ENCODE measurements around the gene KDM5B. TPM values are rescaled to one million over a fixed set of nuclear protein-coding genes. Genes with fewer than 3 reads are reported as not detected.

The KDM5B gene
- total RNA-seq, 1 donor, result 124 TPM

DNA sequence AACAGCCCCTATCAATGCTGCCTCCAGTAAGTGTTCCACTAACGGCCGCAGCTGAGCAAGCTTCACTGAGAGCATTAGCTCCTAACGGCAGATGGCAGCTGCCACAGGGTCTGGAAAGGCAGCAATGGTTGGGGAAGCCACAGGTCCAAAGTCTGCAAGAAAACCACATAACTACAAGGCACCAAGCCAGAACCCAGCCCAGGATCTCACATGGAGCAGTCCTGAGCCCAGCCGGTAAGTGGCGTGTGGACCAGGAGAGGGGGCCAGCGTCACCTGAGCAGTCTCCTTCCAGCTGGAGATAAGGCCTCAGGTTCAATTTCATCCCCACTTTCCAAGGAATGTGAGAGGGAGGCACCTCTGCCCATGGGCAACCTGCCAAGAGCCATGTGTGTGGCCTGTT lies 111.2 kb downstream of the KDM5B start:
- Histone ChIP-seq H3K79me2 (ENCODE audit: insufficient read depth, low read length) (no peaks in the 10 kb centered on the region), H3K36me3 (ENCODE audit: insufficient read depth, low read length) (no peaks in the 10 kb centered on the region), H3K4me3 (ENCODE audit: insufficient read depth, low read length) (no peak overlapping the region), H3K27me3 (ENCODE audit: insufficient read depth, low read length) (peaks cover 47% of the 10 kb centered on the region), H3K27ac (ENCODE audit: low read depth, low read length) (no peak overlapping the region), H3K9me3 (ENCODE audit: low read depth, low read length) (no peaks in the 10 kb centered on the region), H4K20me1 (ENCODE audit: insufficient read depth, low read length) (no peaks in the 10 kb centered on the region), H3K4me2 (ENCODE audit: insufficient read depth, low read length) (no peak overlapping the region), H3K4me1 (ENCODE audit: insufficient read depth, low read length) (no peaks in the 10 kb centered on the region), H2AFZ (ENCODE audit: low read length) (no peak overlapping the region)
- no peak for DNase-seq (ENCODE audit: insufficient read length, low spot score, missing footprints)
- TF ChIP-seq, protein P1, sequence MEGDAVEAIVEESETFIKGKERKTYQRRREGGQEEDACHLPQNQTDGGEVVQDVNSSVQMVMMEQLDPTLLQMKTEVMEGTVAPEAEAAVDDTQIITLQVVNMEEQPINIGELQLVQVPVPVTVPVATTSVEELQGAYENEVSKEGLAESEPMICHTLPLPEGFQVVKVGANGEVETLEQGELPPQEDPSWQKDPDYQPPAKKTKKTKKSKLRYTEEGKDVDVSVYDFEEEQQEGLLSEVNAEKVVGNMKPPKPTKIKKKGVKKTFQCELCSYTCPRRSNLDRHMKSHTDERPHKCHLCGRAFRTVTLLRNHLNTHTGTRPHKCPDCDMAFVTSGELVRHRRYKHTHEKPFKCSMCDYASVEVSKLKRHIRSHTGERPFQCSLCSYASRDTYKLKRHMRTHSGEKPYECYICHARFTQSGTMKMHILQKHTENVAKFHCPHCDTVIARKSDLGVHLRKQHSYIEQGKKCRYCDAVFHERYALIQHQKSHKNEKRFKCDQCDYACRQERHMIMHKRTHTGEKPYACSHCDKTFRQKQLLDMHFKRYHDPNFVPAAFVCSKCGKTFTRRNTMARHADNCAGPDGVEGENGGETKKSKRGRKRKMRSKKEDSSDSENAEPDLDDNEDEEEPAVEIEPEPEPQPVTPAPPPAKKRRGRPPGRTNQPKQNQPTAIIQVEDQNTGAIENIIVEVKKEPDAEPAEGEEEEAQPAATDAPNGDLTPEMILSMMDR (IDR thresholded peaks at IDR 0.05; ENCODE audit: extremely low read depth, low read depth, low read length), result no peak

DNA sequence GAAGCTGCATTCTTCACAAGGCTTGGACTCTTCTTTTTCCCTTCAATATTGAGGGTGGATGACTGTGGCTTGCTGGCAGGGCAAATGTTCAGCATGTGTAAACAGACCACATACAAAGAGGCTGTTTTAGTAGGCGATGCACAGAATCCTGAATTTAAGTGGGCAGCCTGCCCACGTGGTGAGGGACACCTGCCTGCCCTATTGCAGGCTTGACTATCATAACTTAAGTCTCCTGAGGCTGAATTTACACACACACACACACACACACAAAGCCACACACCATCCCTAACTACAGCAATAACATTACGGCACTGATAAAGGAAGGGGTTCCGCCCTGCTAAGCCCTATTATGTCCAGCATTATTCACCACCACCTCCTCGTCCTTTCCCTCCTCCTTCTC lies 113.9 kb downstream of the KDM5B start:
- H2AFZ ChIP-seq (ENCODE audit: low read length), result no peak overlapping the region
- H3K9me3 ChIP-seq (ENCODE audit: low read depth, low read length), result no peaks in the 10 kb centered on the region
- H3K4me3 ChIP-seq (ENCODE audit: insufficient read depth, low read length), result no peak overlapping the region
- no peaks in the 10 kb centered on the region for H3K79me2 ChIP-seq (ENCODE audit: insufficient read depth, low read length)
- no peak overlapping the region for H3K27ac ChIP-seq (ENCODE audit: low read depth, low read length)
- H3K4me1 ChIP-seq (ENCODE audit: insufficient read depth, low read length), result no peaks in the 10 kb centered on the region
- DNase-seq (ENCODE audit: insufficient read length, low spot score, missing footprints), result no peak
- peaks cover 35% of the 10 kb centered on the region for H3K27me3 ChIP-seq (ENCODE audit: insufficient read depth, low read length)
- H3K4me2 ChIP-seq (ENCODE audit: insufficient read depth, low read length), result no peak overlapping the region
- H4K20me1 ChIP-seq (ENCODE audit: insufficient read depth, low read length), result no peaks in the 10 kb centered on the region
- H3K36me3 ChIP-seq (ENCODE audit: insufficient read depth, low read length), result no peaks in the 10 kb centered on the region
- TF ChIP-seq, protein P1 (IDR thresholded peaks at IDR 0.05; ENCODE audit: extremely low read depth, low read depth, low read length), result no peak

DNA sequence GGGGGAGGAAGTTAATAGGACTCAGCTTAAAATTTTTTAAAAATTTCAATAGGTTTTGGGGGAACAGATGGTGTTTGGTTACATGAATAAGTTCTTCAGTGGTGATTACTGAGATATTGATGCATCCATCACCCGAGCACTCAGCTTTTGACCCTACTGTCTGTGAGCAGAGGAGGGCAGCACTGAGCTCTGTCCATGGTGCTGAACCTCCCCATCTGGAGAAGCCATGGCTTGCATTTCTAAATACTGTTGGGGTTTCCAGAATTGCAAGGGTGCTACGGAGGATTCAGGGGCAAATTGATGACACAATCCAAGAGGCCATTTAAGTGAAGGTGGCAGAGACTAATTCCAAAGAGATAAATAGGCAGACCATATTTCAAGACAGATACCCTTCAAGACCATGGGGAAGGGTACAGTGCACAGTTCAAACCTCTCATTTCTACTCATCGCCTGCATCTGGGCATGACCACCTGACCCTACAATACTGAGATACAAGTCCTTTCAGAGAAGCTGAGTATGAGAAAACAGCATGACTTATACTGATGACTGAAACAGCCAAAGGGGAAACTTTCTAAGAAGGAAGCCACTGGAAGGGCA lies 115.2 kb downstream of the KDM5B start:
- no peak overlapping the region for H3K4me3 ChIP-seq (ENCODE audit: insufficient read depth, low read length)
- H3K36me3 ChIP-seq (ENCODE audit: insufficient read depth, low read length), result no peaks in the 10 kb centered on the region
- no peak overlapping the region for H2AFZ ChIP-seq (ENCODE audit: low read length)
- peaks cover 26% of the 10 kb centered on the region for H3K27me3 ChIP-seq (ENCODE audit: insufficient read depth, low read length)
- H3K79me2 ChIP-seq (ENCODE audit: insufficient read depth, low read length), result no peaks in the 10 kb centered on the region
- TF ChIP-seq, protein P1 (IDR thresholded peaks at IDR 0.05; ENCODE audit: extremely low read depth, low read depth, low read length), result peak; percentile 36
- no peaks in the 10 kb centered on the region for H3K9me3 ChIP-seq (ENCODE audit: low read depth, low read length)
- peaks cover 4% of the 10 kb centered on the region for H3K4me1 ChIP-seq (ENCODE audit: insufficient read depth, low read length)
- H4K20me1 ChIP-seq (ENCODE audit: insufficient read depth, low read length), result no peaks in the 10 kb centered on the region
- H3K27ac ChIP-seq (ENCODE audit: low read depth, low read length), result no peak overlapping the region
- no peak overlapping the region for H3K4me2 ChIP-seq (ENCODE audit: insufficient read depth, low read length)
- DNase-seq (ENCODE audit: insufficient read length, low spot score, missing footprints), result no peak

DNA sequence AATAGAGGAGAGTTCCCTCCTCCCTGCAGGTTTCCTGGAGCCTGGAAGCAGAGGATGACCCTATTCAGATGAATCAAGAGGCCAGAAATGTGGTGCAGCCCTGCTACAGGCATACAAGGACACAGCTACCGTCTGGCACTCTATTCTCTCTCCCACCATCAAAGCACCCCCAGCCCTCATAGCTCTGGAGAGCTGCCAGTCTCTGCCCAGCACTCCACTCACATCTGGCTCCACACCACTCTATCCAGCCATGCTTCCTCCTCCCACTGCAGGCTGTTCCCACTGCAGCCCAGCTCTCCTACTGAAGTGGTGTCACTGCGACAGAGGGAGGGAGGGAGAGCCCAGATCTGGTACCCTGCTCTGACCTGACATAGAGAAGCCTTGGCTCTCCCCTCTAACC lies 116.4 kb downstream of the KDM5B start:
- Histone ChIP-seq H3K4me2 (ENCODE audit: insufficient read depth, low read length) (no peak overlapping the region), H3K27me3 (ENCODE audit: insufficient read depth, low read length) (peaks cover 21% of the 10 kb centered on the region), H3K4me3 (ENCODE audit: insufficient read depth, low read length) (no peak overlapping the region)

More for the DNA sequence above, 116.4 kb downstream of the KDM5B start:
- Histone ChIP-seq H3K27ac (ENCODE audit: low read depth, low read length) (no peak overlapping the region), H3K79me2 (ENCODE audit: insufficient read depth, low read length) (no peaks in the 10 kb centered on the region), H3K36me3 (ENCODE audit: insufficient read depth, low read length) (no peaks in the 10 kb centered on the region), H3K4me1 (ENCODE audit: insufficient read depth, low read length) (peaks cover 6% of the 10 kb centered on the region), H4K20me1 (ENCODE audit: insufficient read depth, low read length) (no peaks in the 10 kb centered on the region), H2AFZ (ENCODE audit: low read length) (no peak overlapping the region), H3K9me3 (ENCODE audit: low read depth, low read length) (no peaks in the 10 kb centered on the region)
- TF ChIP-seq, protein P1 (IDR thresholded peaks at IDR 0.05; ENCODE audit: extremely low read depth, low read depth, low read length), result no peak
- DNase-seq (ENCODE audit: insufficient read length, low spot score, missing footprints), result no peak
